HG03095 (cell line): ENCODE data around the gene MAP4K2.

ENCODE experiments used
- ATAC-seq: cut with Tn5 transposase; IDR thresholded peaks from one replicate; pipeline ENCODE4 v1.9.1; 2021; ENCODE audit warnings: moderate library complexity; ENCODE audit not compliant: unreplicated experiment

MAP4K2 gene

DNA sequence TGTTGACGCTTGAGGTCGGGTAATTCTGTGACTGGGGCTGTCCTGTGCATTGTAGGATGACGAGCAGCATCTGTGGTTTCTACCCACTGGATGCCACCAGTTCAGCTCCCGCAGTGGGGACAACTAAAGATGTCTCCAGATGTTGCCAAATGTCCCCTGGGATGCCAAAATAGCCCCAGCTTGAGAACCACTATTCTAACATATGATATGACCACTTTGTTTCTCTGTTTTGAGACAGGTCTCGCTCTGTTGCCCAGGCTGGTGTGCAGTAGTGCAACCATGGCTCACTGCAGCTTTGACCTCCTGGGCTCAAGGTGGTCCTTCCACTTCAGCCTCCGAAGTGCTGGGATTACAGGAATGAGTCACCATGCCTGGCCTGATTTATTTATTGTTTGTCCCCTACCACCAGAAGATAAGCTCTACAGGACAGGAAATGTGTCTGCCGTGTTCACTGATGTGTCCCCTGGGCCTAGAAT lies 11.7 kb upstream of the MAP4K2 start:
- ATAC-seq: peak; percentile 53

DNA sequence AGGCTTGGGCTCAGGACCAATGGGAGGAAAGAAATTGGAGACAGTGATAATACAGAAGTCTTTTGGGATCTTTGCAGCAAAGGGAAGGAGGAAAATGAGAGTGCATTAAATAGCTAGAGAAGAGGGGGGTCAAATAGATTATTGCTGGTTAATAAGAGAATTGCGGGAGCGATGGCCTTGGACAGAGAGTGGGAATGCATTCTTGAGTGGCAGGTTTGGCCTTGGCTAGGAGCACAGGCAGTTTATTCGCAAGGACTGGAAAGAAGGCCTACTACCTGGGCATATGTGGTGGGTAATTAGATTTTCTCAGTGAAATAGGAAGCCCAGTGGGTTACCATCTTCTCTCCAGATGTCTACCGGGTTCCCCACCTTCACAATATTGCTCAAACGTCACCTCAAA lies 10.8 kb upstream of the MAP4K2 start:
- no peak for ATAC-seq

DNA sequence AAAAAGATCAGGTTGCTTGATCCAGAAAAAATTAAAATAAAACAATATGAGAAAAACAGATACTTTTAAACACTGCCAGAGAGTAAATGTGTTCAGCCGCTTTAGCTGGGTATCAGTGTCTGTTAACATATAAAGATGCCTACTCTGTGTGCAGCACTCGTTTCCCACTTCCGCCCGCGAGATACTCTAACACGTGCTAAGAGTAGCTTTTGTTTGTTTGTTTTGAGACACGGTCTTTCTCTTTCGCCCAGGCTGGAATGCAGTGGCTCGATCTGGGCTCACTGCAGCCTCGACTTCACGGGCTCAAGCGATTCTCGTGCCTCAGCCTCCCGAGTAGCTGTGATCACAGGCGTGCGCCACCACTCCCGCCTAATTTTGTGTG lies 7.9 kb upstream of the MAP4K2 start:
- no peak for ATAC-seq

DNA sequence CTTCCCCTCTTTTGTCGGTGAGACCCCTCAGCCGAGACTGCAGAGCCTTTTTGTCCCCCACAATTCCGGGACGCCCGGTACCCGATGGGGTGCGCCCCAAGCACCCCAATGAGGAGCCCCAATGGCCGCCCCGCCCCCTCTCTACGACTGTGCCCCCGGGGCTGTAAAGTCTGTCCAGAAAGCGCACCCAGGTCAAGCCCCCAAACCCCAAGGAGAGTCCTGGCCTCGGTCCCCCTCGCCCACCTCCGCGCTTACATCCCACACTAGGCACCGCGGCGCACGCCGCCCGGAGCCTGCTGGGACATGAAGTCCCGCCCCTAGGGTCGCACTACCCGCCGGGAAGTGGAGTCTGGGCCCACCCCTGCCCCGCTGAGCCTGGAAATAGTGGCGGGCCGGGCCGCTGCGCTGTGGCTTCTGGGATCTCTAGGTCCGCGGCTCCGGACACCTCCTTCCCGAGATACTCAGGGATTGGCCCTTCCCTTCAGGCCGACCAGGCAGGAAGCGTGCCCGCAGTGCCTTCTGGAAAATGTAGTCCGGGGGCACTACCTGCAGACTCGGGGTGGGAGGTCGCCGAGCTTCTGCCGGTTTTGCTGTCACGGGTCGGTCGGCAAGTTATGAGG lies 7.4 kb upstream of the MAP4K2 start, which contains the start of gene MEN1:
MEN1 (minus strand) TSS at position 281 of the 620 bp plus-strand sequence. CDS start 442 bp downstream, outside the sequence.
- ATAC-seq: peak; percentile 50

DNA sequence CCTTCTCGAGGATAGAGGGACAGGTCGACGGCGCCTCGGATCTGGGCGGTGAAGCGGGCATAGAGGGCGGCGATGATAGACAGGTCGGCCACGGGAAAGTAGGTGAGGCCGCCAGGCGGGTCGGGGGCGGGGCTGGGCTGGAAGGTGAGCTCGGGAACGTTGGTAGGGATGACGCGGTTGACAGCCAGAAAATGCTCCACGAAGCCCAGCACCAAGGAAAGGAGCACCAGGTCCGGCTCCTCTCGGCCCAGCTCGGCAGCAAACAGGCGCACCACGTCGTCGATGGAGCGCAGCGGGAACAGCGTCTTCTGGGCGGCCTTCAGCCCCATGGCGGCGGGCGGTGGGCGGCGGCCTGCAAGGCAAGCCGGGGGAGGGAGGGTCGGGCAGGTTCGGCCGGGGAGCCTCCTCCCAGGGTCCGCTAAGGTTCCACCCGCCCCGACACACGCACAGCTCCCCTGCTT lies 6.8 kb upstream of the MAP4K2 start:
- no peak for ATAC-seq

DNA sequence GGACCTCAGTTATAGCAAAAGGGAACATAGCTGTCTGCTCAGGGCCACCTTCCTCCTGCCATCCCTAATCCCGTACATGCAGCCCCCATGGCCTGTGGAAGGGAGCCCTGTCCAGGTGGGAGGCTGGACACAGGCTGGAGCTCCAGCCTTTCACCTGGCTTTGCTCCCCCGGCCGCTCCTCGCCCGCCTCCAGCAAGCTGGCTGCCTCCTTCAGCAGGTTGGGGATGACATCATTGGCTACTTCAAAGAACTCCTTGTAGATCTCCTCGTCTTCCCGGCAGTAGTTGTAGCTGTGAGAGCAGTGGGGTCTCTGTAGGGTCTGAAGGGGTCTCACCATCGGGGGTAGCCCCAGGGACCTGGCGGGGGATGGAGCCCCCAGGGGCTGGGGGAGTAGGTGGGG lies 2.5 kb upstream of the MAP4K2 start:
- no peak for ATAC-seq

DNA sequence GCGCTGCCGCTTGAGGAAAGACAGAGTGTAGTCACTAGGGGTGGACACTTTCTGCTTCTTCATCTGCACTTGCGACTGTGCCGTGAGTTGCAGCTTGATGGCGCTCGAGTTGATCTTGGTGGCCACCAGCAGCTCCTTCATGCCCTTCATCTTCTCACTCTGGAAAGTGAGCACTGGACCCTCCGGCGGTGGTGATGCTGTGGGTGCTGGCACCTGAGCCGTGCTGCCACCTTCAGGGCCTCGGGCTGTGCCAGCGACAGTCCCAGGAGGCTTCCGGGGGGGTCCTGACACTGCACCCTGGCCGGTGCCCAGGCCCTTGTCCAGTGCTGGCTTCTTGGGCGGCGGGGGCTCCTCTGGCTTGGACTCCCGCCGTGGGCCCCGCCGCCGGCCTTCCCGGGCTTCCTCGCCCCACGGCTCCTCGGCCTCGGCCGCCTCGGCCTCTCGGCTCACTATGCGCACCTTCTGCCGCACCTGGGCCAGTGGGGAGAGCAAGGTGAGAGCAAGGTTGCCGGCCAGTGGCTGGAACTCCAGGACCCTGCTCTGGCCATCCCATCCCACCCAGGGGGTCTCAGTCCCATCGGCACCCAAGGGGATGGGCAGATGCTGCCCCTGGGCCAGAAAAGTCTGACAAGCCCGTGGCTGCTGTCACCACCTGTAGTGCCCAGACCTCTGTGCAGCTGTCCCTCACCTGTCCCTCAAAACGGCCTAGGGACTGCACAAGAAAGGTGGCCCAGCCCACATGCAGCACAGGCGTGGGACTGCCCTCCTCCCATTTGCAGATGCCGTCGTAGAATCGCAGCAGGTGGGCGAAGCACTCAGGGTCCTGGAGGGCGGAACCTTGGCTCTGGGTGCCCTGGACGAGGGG lies 1.6 kb upstream of the MAP4K2 start:
- ATAC-seq: no peak

DNA sequence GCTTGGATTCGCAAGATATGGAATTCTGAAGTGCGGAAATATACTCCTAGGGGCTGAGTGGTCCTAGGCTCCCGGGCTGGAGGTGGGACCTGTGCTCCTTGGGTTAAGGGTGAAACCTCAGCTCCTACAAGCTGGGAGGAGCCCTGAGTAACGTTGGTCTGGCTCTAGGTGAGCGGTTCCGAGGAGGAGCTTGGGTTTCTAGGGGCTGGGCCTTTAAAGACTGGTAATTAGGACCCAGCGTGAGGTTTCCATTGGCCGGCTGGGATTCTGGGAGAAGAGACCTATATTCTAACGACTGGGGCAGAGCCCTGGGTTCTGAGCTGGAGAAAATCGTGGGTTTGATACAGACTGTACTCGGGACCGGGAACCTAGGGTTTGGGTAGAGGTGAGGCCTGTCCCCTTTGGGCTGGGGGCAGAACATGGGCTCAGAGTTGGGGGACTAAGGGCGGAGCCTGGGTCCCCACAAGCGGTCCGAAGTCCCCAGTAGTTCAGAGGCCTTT lies 882 bp upstream of the MAP4K2 start:
- ATAC-seq: no peak

DNA sequence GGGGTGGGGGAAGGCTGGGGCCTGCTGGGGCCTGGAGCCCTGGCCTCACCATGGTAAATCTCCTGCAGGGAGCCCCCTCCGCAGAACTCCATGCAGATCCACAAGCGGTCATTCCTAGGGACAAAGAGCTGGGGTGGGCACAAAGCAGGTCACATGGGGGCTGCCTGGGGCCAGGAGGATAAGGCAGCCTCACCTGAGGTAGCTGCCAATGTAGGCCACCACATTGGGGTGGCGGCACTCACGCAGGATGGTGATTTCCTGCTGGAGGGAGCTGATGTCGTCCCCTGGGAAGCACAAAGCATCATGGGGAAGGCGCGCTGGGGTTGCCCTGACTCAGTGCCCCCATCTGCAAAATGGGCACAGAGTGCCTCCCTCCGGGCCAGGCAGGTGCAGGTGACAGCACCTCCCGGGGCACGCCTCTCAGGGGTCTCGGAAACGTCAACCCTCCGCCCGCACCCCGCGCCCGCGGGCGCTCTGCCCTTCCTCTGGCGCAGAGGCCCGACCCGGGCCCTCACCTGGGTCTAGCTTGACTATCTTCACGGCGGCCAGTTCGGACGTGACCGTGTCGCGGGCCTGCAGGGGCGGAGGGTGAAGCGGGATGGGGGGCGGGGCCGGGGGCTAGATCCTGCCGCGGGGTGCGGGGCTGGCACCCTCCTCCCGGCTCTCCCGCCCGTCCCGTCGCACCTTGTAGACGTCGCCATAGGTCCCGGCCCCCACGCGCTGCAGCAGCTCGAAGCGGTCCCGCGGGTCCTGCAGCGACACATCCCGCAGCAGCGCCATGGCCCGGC lies 450 bp downstream of the MAP4K2 start:
- ATAC-seq: no peak

DNA sequence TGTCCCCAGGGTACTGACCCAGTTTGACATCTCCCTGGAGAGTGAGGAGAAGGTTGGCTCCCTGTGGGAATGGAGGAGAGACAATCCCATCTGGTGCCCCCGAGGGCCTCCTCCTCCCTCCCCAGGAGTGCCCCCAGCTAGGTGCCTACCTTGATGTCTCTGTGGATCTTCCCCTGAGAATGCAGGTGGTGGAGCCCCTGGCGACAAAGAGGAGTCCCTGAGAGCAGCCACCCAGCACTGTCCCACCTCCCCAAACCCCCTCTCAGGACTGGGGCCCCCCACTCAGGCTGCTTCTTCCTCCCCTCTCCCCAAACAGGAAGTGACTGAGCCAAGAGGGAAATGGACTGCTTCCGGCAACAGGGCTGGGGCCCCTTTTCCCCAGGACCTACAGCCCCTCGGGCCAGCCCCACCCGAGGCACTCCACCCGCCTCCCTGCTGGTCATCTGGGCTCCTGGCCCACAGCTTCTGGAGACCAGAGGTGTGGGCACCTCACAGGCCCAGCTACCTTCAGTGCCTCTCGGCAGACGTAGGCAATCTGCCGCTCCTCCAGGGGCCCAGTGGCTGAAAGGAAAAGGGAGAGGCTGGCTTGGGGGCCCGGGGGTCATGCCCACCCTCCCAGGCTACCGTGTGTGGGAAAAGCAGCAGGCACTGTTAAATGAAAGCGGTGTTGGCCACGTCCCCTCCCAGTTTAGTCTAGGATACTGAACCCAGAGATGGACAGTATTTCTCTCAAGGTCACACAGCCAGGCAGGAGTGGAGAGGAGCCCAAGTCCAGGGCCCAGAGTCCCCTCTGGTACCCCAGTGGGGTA lies 1.2 kb downstream of the MAP4K2 start:
- no peak for ATAC-seq

DNA sequence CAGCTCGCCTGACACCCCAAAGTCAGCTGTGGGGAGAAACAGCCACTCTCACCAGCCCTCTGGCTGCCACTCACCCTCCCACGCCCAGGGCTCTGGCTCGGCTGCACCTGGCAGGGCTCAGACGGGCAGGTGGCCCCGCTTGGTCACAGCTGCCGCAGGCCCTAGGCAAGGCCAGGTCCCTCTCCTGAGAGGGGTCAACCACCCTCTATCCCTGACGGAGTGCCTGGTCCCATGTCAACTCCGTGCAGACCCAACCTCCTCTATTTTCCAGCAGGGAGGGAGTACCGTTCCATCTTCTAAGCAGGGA lies 1.9 kb downstream of the MAP4K2 start:
- no peak for ATAC-seq

DNA sequence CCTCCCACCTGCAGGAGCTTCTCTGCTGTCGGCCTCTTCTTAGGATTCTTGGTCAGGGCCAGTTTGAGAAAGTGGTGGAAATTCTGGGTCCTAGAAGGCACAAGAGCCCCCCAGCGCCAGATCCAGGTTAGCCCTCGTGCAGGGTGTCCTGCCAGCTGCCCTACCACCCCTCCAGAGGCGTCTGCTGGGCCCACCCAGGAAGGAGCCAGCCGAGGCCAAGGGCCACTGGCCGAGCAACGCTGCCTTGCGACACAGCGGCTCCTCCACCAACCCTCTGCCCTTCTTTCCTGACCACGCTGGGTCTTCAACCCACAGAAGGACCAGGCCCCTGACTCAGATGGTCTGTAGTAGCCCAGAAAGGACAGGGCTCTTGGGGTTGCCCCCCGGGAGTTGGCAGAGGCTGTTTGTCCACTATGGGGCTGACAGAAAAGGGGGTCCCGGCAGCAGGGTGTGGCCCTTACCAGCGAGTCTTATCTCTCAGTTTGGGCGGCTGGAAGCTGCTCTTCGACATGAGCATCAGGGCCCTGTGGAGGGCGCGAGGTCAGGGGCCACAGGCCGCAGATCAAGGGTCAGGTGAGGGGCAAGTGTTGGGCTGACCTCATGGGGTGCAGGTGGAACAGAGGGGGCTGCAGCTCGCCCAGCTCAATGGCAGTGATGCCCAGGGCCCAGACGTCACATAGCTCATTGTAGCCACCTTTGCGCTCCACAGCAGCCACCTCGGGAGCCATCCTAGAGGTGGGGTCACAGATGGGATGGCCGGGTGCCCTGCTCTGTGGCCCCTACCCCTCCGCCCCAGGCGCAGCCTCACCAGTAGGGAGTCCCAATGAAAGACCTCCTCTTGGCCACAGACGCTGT lies 2.5 kb downstream of the MAP4K2 start:
- ATAC-seq: no peak

DNA sequence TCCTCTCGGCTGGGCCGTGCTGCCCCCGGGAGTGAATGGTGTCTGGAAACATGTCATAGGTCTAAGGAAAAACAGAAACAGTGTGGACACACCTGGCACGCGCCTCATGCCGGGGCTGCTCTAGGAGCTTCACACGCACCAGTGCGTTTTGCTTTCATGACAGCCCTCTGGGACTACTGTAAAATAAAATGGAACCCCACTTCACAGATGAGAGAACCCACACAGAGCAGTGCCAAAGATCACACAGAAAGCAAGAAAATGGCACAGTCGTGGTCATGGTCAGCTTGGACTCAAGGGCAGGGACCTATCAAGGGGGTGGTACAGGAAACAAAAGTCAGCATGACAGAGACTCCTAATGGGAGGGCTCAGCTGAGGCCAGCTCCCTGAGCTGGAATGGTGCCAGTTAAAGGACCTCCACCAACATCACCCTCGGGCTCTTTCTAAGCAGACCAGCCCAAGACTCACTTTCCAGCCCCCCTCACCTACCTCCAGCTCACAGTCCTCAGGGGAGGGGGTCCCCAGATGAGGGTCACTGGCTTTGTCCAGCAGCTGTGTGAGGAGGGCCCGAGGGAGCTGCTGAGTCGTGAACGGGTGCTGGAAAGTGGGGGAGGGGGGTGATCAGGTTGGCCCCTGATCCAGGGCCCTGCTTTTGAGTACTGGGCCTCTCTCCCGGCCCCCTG lies 3.3 kb downstream of the MAP4K2 start:
- ATAC-seq: no peak

DNA sequence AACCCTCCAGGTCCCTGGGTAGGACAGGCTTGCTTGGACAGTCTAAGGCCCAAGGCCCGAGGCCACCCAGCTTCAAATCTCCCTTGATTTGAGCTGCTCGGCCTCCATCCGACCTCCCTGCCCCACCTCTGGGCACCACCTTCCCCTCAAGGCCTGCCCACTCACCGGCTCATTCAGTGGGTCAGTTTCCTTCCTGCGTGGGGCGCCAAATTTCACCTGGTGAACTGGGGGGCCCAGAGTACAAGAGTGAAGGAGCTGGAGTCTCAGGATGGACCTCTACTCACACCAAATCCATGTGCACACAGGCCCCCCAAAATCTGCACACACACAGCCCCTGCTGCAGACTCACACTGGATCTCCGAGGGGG lies 3.8 kb downstream of the MAP4K2 start:
- no peak for ATAC-seq

DNA sequence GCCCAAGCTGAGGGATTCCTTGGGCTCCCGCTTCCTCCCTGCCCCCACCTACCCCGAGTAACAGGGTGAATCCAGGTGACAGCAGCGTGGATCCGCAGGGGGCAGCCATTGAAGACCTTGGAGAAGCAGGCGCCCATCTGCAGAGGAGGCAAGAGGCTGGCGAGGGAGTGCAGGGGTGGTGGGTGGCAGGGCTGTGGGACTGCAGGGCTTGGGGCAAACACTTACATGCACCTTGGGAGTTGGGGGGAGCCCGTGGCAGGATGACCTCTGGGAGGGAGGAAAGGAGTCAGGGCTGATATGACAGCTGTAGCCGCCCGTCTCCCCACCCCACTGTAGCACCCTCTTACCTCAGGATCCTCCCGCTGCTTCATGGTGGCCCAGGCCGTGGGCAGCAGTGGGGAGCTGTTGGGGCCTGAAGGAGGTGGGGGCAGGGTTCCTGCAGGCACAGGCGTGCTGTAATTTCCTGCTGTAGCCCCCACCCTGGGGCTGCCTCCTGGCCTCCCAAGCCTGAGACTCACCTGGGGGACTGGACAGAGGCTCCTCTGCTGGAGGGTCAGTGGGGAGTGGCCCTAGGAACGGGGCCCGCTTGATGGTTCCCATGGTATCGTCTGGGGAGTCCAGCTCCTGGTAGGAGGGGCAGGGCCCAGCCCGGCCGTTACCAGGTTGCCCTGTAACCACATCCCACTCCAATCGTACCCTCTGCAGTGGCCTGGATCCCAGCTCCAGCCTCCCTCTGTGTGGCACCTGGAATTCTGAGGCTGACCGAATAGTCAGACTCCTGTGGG lies 6.1 kb downstream of the MAP4K2 start:
- no peak for ATAC-seq

DNA sequence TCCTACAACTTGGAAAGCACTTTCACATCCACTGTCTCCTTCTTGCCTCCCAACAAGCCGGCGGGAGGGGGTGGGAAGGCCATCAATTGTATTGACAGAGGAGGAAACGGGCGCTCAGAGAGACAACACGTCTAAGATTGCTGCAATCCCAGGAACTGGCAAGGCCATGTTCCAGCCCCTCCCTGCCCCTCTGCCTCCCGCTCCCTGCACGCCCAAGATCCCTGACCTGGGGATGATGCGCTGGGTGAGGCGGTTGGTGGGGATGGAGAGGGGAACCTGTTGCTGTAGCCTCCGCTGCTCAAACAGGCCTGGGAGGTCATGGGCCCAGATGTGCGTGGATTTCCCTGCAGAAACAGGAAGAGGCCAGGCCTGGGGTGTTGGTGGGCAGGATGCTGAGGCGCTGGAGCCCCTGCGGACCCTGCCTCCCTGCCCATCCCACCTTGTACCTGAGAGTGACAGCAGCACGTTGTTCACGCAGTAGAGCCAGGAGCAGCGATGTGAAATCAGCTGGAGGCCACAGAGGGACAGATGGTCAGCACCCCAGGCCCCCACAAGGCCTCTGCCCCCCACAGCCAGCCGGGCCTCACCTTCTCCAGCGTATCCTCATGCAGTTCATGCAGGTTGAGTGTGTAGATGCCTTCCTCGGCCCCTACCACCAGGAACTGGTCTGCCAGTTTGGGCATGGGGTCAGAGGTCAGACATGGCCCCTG lies 6.8 kb downstream of the MAP4K2 start:
- ATAC-seq: no peak

DNA sequence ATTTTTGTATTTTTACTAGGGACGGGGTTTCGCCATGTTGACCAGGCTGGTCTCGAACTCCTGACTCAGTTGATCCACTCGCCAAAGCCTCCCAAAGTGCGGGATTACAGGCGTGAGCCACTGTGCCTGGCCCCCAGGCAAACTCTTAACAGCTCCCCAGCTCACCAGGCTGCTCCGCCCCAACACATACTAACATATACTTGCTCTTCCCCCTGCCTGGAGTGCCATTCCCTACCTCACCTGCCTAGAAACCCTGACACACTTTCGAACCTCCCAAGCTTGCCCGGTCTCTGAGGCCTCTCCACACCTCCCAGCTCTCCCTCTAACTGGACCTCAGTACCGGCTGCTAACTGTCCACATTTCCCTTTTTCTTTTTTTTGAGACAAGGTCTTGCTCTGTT lies 8.5 kb downstream of the MAP4K2 start:
- ATAC-seq: no peak
